Embryonic facial prominence (tissue), 1 donor: ENCODE measurements around the gene FJX1.
A peak's percentile ranks its signal among the peaks of the same experiment; 100 is the strongest.
"Not testable (repeated sequence)": the region's sequence is repeated elsewhere in the genome, so short reads cannot be mapped to it uniquely, and the experiment has no call there.

Experiments used
- DNase-seq: peaks from one replicate; pipeline ENCODE4 v3.0.0-alpha.2; 2016; ENCODE audit errors: extremely low spot score

FJX1 gene

DNA sequence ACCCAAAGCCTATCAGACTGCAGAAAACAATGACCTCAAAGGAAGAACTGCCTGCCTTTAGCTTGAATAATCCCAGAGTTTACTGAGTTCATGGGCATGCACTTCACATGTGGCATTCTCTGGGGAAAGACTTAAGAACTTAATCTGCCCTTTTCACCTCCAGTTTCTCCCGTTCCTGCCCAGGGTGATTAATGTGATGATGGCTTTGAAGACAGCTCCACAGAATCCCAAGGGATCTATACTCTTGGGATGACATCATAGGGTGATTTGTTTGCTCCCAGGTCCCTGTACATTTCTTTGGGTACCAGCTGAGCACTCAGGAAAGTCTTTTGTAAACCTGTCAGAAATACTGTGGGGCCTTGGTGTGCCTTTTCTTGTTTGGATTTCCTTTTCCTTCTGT lies 14.0 kb downstream of the FJX1 start:
- DNase-seq, result no peak

DNA sequence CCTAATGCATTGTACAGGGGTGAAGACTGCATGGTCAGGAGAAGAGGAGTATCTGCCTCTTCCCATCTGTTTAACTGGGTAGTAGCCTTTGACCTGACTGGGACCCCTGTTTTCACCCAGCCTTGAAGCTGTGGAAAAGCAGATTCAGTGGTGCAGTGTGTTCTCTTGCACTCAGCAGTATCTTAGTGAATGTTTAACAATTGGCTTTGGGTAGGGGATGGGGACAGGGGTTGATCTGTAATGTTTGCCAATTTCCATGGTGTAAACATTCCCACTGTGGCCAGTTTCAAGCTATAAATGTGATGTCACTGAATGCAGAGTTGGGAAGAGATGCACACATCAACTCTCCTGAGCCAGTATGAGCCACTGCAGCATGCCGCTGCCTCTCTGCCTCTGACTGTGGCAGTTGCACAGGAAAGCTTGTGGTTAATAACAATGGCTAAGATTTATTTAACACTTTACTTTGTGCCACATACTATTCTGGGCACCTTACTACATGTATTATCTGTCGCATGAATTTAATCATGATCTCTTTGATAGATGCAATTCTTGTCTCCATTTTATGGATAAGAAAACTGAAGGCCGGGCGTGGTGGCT lies 15.7 kb downstream of the FJX1 start:
- no peak for DNase-seq

DNA sequence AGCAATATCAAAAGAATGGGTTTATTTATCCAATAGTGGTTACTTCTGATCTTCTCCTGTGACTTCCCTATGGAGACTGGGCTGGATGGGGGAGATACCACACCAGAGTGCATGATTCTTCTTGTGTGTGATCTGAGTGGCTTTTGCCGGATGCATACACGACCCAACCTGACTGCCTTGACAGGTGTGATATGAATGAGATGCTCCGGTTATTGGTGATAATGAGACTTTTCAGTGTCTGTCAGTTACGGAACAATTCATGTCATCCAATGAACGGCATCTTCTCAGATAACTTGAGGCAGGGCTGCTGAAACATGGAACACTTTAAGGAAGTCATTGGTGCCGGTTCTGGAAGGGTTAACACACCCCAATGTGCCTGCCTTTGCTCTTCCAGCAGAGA lies 17.7 kb downstream of the FJX1 start:
- DNase-seq, result no peak

DNA sequence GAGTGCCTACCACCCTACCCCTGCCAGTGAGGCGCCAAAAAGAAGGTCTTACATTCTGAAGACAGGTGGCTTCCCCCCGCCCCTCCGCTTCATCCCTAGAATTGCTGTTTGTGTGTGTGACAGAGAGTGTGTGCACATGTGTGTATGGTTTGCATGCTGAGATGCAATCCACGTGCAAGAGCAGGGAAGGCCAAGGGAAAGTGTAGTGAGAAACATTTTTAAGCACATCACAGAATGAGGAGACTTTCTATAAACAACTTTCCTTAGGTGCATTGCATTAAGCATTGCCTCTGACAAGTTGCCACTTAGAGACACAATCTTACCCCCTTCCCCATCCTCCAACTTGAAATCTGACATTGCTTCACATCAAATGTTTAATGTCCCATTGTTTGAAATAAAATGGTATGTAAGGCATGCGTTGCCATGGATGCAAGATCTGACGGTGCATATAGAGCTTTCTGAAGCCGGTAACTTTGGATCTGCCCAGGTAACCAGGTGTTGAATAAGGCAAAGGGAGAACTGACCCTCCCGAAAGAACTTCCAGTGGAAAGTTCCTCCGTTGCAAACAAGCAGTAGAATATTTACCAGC lies 21.4 kb downstream of the FJX1 start:
- no peak for DNase-seq

DNA sequence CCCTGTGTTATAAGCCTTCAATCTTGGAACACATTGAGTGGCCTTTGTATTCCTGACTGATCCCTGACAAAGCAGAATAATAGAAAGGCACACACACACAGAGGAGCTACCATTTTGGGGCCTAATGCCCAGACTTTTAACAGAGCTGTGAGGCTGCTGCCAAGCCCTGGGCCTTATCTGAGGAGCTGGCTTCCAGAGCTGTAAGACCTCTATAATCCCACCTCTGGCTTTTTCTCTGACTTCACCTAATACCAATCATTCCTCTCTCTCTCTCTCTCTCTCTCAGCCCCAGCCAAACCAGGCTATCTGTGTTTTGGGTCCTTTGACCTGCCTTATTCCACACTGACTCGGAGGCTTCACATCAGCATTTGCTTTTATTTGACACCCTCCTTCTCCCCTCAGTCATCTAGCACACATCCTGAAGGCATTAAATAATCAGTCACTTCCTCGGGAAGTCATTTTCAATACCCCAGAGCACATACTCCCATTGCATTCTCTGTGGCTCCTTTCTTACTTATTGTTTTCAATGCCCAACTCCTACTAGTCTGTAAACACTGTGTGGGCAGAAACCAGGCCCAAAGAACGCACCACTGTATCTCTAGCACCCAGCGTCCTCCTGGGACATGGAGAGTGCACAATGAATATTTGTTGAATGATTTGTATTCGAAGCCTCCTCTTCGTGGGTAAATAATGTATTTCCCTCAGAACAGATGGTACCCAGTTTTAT lies 23.1 kb downstream of the FJX1 start:
- no peak for DNase-seq

DNA sequence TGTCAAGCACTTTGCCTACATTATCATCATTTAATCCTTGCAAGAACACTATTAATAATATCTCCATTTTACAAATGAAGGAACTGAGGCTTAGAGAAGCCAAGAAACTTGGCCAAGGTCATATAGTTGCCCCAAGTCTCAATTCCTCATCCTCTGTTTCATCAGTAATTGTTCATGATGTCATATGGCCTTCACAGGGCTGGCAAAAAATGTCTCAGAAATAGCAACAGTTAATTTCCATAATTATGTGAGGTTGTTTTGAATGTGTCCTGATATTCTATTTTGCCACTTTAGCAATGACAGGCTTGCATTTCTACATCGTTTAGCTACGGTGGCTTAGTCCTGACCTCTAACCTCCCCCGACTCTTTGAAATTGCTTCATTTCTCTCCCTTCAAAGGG lies 23.7 kb downstream of the FJX1 start:
- no peak for DNase-seq

DNA sequence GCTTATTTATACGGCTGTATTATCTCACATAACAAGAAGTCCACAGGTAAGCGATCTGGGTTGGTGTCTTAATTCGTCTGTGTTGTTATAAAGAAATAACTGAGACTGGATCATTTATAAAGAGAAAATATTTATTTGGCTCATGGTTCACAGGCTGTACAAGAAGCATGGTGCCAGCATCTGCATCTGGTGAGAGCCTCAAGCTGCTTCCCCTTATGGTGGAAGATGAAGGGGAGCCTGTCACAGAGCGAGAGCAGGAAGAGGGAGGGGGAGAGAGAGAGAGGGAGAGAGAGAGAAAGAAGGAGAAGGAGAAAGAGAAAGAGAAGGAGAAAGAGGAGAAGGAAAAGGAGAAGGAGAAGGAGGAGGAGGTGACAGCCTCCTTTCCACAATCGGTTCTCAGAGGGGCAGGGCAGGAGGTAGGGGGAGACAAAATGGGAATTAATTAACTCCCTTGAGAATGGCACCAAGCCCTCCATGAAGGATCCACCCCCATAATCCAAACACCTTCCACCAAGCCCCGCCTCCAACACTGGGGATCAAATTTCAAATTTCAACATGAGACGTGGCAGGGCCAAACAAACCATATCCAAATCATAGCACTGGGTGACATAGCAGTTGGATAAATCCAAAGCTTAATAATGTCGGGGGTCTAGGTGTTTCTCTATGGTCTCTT lies 29.3 kb downstream of the FJX1 start:
- DNase-seq, result no peak

DNA sequence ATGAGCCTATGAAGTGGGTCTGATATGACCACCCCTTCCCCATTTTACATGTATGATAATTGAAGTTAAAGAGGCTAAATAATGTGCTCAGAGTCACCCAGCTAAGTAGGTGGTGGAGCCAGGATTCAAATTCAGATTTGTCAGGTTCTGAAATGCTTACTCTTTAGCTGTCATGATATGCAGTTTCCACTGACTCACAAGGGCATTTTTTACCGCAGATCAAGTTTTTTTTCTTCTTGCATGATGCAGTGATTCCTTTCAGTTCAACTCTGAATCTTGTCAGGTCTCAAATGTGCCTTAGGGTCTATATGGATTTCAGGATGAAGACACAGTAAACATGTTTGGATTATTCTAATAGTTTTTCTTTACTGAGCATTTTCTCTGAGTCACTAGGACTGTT lies 31.7 kb downstream of the FJX1 start:
- DNase-seq, result no peak

DNA sequence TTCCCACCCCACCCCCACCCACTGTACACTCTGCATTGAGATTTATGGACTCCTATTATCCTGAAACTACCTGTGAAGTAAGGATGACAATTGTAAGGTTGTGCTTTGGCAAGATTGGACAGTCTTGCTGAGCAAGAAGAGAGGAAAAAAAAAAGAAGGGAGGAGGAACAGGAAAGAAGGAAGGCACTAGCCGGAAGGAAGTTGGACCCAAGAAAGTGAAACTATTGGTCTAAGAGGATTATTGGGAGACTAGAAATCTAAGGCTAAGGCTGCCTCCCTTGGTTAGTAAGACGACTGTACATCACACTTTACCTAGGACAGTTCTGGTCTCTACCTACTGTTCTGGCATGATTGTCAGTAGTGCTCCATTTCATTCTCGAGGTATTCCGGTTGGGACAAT lies 32.2 kb downstream of the FJX1 start:
- no peak for DNase-seq

DNA sequence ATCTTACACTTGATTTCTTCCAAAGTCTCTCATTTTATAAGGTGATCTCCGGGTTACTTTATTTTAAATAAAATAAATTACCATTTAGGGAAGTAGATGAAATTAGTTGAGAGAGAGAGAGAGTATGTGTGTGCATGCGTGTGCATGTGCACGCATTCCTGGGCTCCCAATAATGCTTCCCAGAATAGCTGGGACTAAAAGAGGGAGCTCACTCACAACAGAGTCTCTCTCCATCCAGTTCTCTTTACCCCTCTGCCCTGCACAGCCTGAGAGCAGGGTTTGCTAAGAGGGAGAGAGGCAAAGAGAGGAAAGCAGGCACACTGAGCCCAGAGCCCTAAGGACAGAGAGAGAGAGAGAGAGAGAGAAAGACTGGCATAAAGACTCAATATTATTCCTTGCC lies 33.0 kb downstream of the FJX1 start:
- DNase-seq, result no peak

DNA sequence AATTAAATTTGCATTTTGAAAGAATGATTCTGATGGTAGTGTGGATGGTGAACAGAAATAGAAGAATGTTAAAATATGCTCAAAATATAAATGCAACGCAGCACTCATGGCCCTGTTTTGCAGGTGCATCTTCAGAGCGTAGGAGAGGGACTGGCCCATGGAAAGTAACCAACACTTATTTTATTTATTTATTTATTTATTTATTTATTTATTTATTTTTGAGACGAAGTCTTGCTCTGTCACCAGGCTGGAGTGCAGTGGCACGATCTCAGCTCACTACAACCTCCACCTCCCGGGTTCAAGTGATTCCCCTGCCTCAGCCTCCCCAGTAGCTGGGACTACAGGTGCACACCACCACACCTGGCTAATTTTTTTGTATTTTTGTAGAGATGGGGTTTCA lies 34.5 kb downstream of the FJX1 start:
- not testable (repeated sequence) for DNase-seq

DNA sequence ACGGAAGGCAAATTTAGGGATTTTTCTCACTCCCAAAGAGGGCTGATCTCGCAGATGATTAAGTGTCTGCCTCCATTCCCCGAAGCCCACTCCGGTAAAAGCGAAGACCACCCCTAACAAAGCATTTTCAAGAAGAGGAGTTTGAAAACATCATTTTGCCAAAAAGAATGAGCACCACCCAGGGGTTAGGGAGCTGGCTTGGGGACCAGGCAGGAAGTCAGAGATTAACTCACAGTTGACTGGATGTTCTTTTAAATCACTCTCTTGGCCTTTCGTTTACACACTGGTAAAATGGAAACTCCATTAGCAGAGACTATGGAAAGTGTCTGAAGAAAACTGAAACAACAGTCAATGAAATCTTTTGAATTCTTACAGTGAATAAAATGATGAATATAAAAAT lies 36.5 kb downstream of the FJX1 start:
- DNase-seq, result no peak

DNA sequence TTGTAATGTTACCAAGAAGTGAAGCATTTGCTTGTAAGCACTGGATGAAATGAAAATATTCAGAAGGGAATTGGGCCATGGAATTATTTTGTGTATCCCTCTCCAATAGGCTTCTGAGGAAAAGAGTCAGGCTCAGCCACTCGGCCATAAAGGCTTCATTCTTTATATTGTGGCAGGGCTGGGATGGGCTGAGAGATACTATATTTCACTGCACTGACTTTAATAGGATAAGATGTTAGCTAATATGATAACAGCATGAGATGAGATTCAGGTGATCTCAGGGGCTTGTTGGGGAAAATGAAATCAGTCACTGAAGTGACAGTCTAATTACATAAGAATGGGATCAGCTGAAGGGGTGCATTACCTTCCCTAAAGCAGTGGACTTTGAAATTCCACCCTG lies 37.0 kb downstream of the FJX1 start:
- DNase-seq, result no peak

DNA sequence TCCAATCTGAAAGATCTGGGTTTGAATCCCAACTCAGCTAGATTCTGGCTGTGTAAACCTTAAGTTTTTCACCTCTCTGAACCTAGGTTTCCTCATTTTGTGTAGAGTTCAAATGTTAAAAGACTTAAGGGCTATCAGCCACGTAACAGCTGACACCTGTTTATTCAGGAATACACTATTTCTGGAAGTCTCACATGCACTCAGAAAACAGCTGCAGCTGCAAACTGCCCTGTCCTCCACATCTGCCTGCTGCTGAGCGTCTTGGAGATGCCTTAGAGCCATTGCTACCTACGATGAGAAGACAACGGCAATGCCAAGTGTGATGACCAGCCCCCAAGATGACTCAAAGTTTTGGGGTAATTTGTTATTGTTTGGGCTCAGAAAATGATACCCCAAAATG lies 37.6 kb downstream of the FJX1 start:
- DNase-seq, result no peak

DNA sequence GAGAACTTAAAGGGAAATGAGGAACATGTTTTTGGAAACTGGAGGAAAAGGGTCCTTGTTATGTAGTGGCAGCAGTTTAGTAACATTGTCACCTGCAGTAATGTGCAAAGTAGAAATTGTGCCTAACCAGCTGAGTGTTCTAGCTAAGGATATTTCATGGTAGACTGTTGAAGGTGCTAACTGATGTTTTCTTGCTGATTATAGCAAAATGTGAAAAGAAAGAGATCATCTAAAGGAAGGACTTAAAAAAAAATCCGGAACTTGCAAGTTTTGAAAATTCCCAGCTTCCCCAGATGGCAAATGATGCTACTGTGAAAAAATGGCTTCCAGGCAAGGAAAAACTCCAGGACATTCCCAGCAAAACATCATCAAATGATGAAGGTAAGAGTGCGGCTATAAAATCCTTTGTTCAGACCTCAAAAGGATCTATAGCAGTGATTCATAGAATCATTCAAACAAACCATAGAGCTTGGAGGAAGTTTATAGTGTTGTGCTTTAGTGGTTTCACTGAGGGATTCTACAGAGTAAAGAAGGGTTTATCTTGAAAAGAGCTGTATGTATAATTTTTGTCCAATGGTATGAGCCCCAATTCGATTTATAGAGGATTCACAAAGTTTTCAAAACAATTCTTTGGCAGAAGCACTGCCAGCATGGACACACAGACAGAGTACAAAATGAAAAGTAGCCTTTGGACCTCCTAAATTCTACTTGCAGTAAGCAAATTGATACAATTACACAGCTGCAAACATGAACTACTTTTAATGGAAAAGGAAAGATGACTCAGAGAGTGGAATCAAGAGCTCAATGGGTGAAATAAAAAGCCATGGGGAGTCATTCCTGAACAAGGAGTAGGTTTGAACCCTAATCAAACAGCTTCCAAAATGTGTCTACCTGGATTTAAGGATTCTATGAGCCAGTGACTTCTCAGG lies 40.0 kb downstream of the FJX1 start:
- no peak for DNase-seq

DNA sequence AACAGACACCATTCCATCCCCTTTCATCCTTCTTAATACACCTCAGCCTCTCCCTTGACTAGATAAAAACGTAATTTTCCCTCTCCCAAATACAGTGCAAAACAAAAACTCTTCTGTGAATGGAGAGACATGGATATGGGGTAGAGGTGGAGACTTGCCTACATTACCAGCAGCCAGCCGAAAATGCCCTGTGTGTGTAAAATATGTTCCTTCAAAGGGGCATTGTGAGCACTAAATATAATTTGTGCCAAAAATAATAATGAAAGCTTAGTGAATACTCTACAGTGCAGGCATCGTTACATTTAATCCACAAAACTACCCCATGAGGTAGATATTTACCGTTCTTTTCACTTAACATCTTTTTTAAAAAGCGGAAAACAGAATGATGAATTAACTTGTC lies 43.3 kb downstream of the FJX1 start:
- no peak for DNase-seq

DNA sequence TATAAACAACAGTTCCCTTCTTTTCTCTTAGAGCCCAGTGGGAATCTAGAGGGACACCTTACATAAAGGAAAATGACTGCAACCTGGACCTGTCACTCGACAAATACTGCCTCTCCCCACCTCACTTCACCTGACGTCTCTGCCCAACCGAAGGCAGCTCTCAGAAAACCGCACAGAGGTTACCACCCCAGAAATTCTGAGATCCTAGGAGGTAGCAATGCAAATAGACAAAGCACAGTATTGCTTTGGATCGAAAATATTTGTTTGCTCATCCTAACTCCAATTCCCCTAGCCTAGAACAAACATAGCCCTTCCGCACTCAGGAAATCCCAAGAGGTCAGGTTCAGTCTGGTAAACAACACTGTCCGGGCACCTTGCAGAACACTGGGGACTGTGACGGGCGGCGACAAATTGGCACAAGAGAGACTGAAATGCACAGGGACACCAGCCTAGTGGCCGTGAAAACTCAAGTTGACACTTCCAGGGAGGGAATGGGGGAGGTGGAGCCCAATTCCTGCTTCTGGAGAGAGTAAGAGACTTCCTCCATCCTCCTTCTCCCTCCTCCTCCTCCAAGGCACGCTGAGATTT lies 43.9 kb downstream of the FJX1 start:
- DNase-seq, result no peak

DNA sequence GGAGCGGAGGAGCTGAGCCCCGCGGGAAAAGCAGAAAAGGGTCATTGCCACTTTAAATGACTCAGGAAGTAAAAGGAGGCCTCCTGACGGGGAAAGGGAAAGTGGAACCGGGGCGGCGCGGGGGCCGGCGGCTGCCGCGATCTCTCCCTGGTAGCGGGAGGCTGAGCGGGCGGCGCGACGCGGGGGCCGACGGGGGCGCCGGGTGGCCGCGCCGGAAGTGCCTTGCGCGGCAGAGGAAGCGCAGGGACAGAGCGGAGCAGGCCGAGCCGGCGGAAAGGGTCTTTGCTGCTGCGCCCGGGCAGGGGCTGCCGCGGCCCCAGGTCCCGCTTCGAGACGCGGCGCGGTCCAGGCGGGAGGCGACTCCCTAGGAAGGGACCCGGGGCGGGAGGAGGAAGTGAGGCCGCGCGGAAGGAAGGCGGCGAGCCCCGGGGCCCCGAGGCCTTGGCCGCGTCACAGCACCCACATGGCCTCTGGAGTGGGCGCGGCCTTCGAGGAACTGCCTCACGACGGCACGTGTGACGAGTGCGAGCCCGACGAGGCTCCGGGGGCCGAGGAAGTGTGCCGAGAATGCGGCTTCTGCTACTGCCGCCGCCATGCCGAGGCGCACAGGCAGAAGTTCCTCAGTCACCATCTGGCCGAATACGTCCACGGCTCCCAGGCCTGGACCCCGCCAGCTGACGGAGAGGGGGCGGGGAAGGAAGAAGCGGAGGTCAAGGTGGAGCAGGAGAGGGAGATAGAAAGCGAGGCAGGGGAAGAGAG lies 44.6 kb downstream of the FJX1 start, which contains the start of gene TRIM44:
Gene TRIM44, plus strand, starts transcription at position 127 of the 759 bp plus-strand sequence. Its CDS starts 337 bp downstream, at position 464.
- peak; percentile 49 for DNase-seq

DNA sequence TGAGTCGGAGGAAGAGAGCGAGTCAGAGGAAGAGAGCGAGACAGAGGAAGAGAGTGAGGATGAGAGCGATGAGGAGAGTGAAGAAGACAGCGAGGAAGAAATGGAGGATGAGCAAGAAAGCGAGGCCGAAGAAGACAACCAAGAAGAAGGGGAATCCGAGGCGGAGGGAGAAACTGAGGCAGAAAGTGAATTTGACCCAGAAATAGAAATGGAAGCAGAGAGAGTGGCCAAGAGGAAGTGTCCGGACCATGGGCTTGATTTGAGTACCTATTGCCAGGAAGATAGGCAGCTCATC lies 45.1 kb downstream of the FJX1 start:
- no peak for DNase-seq

DNA sequence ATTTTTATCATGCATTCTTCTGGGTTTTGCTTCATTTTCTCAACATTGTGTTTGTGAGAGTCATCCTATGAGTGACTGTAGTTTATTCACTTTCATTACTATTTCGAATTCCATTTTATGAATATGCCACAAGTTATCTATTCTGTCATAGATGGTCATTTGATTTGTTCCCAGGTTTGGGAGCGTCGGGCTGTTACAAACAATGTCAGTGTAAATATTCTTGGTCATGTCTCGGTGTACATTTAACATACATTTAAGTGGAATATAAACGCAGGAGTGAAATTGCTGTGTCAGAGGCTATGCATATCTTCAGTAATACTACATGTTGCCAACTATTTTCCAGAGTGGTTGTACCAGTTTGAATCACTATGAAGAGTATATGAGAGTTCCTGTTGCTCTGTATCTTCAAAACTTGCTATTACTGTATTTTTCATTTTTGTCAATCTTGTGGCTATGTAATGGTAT lies 46.7 kb downstream of the FJX1 start:
- DNase-seq, result no peak

DNA sequence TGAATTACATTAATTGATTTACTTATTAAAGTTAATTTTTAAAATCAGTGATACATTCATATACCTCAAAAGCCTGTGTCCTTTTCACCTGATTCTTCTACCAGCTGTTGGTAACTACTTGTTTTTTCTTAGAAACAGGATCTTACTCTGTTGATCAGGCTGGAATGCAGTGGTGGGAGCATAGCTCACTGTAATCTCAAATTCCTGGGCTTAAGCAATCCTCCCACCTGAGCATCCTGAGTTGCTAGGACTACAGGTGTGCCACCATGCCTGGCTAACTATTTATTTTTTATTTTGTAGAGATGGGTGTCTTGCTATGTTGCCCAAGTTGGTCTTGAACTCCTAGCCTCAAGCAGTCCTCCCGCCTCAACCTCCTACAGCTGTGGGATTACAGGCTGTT lies 49.0 kb downstream of the FJX1 start:
- DNase-seq, result no peak
